GM23248 (cell line): ENCODE results near the gene SEMA4G. TPM values are rescaled to one million over a fixed set of nuclear protein-coding genes. Genes with fewer than 3 reads are reported as not detected.

Experiments
- DNase-seq: peaks from one replicate; pipeline ENCODE4 v3.0.0-alpha.2; 2015
- H2AFZ ChIP-seq: fragments of 200-600 bp; sonication (generic); 2 replicates; pipeline ENCODE4 v1.6.1; 2016; ENCODE audit warnings: antibody characterized with exemption
- H3F3A ChIP-seq: fragments of 200-600 bp; sonication (generic); 2 replicates; pipeline ENCODE4 v1.6.1; 2016; ENCODE audit warnings: mild to moderate bottlenecking, antibody characterized with exemption, mixed run types; ENCODE audit not compliant: insufficient read depth
- H3K27ac ChIP-seq: fragments of 200-600 bp; sonication (generic); 2 replicates; pipeline ENCODE4 v1.5.1; 2016; ENCODE audit warnings: mild to moderate bottlenecking
- H3K27me3 ChIP-seq: fragments of 200-600 bp; sonication (generic); replicated peaks from 2 replicates; pipeline ENCODE4 v1.6.1; 2016; ENCODE audit warnings: mild to moderate bottlenecking; ENCODE audit not compliant: insufficient read depth
- H3K36me3 ChIP-seq: fragments of 200-600 bp; sonication (generic); 2 replicates; pipeline ENCODE4 v1.6.1; 2016; ENCODE audit warnings: low read depth, mild to moderate bottlenecking
- H3K4me1 ChIP-seq: fragments of 200-600 bp; sonication (generic); 2 replicates; pipeline ENCODE4 v1.6.1; 2016; ENCODE audit warnings: mild to moderate bottlenecking; ENCODE audit not compliant: insufficient read depth
- H3K4me2 ChIP-seq: fragments of 200-600 bp; sonication (generic); one replicate; pipeline ENCODE4 v1.6.1; 2016; ENCODE audit warnings: mild to moderate bottlenecking; ENCODE audit not compliant: unreplicated experiment
- H3K4me3 ChIP-seq: fragments of 200-600 bp; sonication (generic); 2 replicates; pipeline ENCODE4 v1.5.1; 2016; ENCODE audit warnings: mild to moderate bottlenecking
- H3K79me2 ChIP-seq: fragments of 200-600 bp; sonication (generic); 2 replicates; pipeline ENCODE4 v1.6.1; 2016; ENCODE audit warnings: mild to moderate bottlenecking; ENCODE audit not compliant: insufficient read depth
- H3K9ac ChIP-seq: fragments of 200-600 bp; sonication (generic); 2 replicates; pipeline ENCODE4 v1.6.1; 2016; ENCODE audit warnings: mild to moderate bottlenecking
- H3K9me2 ChIP-seq: fragments of 200-600 bp; sonication (generic); 2 replicates; pipeline ENCODE4 v1.6.1; 2016; ENCODE audit warnings: mixed run types, mild to moderate bottlenecking, moderate library complexity; ENCODE audit not compliant: insufficient read depth
- H3K9me3 ChIP-seq: fragments of 200-600 bp; sonication (generic); one replicate; pipeline ENCODE4 v1.6.1; 2017; ENCODE audit warnings: low read depth
- H4K20me1 ChIP-seq: fragments of 200-600 bp; sonication (generic); 2 replicates; pipeline ENCODE4 v1.6.0; 2016; ENCODE audit not compliant: insufficient read depth
- EZH2 ChIP-seq: fragments of 200-600 bp; sonication (generic); IDR thresholded peaks from 2 replicates; pipeline ENCODE4 v1.6.1; 2018; ENCODE audit warnings: antibody characterized with exemption, mild to moderate bottlenecking; ENCODE audit not compliant: insufficient read depth, poor library complexity, severe bottlenecking
- EZH2phosphoT487 ChIP-seq: fragments of 200-600 bp; sonication (generic); IDR thresholded peaks from 2 replicates; pipeline ENCODE4 v1.6.1; 2018; ENCODE audit warnings: antibody characterized with exemption, moderate library complexity, mild to moderate bottlenecking, low read depth; ENCODE audit not compliant: insufficient read depth
- WGBS, 2 experiments: methylation state at CpG; one replicate each; pipeline ENCODE4 v1.1.6; 2015 to 2017; ENCODE audit warnings: low lambda C conversion rate in 2 of 2, low coverage in 1 of 2; ENCODE audit errors: missing lambda C conversion rate in 2 of 2; 5-methylcytosine and 5-hydroxymethylcytosine counted together
- in situ Hi-C: fragments of 300-500 bp; cut with MboI; formaldehyde crosslinking; loops from 2 replicates; pipeline ENCODE4 v1.15.0; 2020
- polyA plus RNA-seq: library from polyadenylated mRNA; unstranded; fragments of >200 nt; fragmentation: Nextera tagmentation; extraction: Ambion mirVana; gene quantifications from 2 replicates; pipeline ENCODE4 v1.2.1, GENCODE V29; 2016
- total RNA-seq: library from RNA; depleted of rRNA; stranded (reverse); fragments of >200 nt; shearing (Covaris generic); gene quantifications from 2 replicates; pipeline ENCODE4 v1.2.3, GENCODE V29; 2014

Gene SEMA4G
- total and polyA plus RNA-seq, 2 experiments from 2014 or later = 0.11 to 1.1 TPM

GRCh38 chr10:100963826-100964225, 5.5 kb upstream of the SEMA4G start:
- H3K27me3 ChIP-seq = no peaks in the 10 kb centered on the region
- WGBS, 2 experiments = 96% methylated on average over 1 of the region's 1 CpG
- H3K9me2 ChIP-seq = no peaks in the 10 kb centered on the region
- no peak overlapping the region for H3K27ac ChIP-seq
- peaks cover 12% of the 10 kb centered on the region; the same call in 1 of the 2 replicates for H3F3A ChIP-seq
- no peaks in the 10 kb centered on the region for H3K9me3 ChIP-seq
- H3K79me2 ChIP-seq = no peaks in the 10 kb centered on the region
- no peak overlapping the region for H3K4me2 ChIP-seq
- H3K36me3 ChIP-seq = peaks cover 42% of the 10 kb centered on the region
- in situ Hi-C loops = no loop called here
- no peaks in the 10 kb centered on the region for H4K20me1 ChIP-seq
- H3K4me1 ChIP-seq = 0 out of 2 replicates have a peak, but pooled peaks cover 4% of the 10 kb centered on the region
- DNase-seq = no peak
- no peak overlapping the region for H3K9ac ChIP-seq
- H2AFZ ChIP-seq = no peak overlapping the region
- no peak overlapping the region for H3K4me3 ChIP-seq
- TF ChIP-seq EZH2phosphoT487 (no peak), EZH2 (no peak)

- no peak for TF ChIP-seq EZH2phosphoT487
- TF ChIP-seq EZH2 = no peak
- no peaks in the 10 kb centered on the region for H3K9me3 ChIP-seq
- no peak overlapping the region for H2AFZ ChIP-seq
- H3K4me2 ChIP-seq = no peak overlapping the region
- H3K4me3 ChIP-seq = no peak overlapping the region
- H4K20me1 ChIP-seq = no peaks in the 10 kb centered on the region
- no peaks in the 10 kb centered on the region for H3K27me3 ChIP-seq
- no peaks in the 10 kb centered on the region for H3K79me2 ChIP-seq
- 70 to 73% methylated on average over 5 of the region's 5 CpGs for WGBS, 2 experiments
- H3K4me1 ChIP-seq = 0 out of 2 replicates have a peak, but pooled peaks cover 6% of the 10 kb centered on the region
- no peaks in the 10 kb centered on the region for H3K9me2 ChIP-seq
- DNase-seq = no peak
- no peak overlapping the region for H3K9ac ChIP-seq
- H3F3A ChIP-seq = peaks cover 3% of the 10 kb centered on the region; the same call in 1 of the 2 replicates
- no peak overlapping the region for H3K27ac ChIP-seq
- H3K36me3 ChIP-seq = peaks cover 26% of the 10 kb centered on the region
- in situ Hi-C loops = no loop called here
Measured at GRCh38 chr10:100965820-100966219, 3.5 kb upstream of the SEMA4G start.

GRCh38 chr10:100966887-100967286, 2.4 kb upstream of the SEMA4G start:
- Histone ChIP-seq H4K20me1 (no peaks in the 10 kb centered on the region), H3K27ac (no peak overlapping the region), H3K79me2 (no peaks in the 10 kb centered on the region), H2AFZ (no peak overlapping the region), H3K9me3 (no peaks in the 10 kb centered on the region), H3K9me2 (no peaks in the 10 kb centered on the region), H3K4me2 (no peak overlapping the region), H3K27me3 (no peaks in the 10 kb centered on the region), H3K4me1 (0 out of 2 replicates have a peak, but pooled peaks cover 6% of the 10 kb centered on the region), H3K36me3 (peaks cover 18% of the 10 kb centered on the region), H3F3A (peaks cover 3% of the 10 kb centered on the region; the same call in 1 of the 2 replicates), H3K4me3 (no peak overlapping the region), H3K9ac (no peak overlapping the region)
- WGBS, 2 experiments = 53 to 56% methylated on average over 2 of the region's 2 CpGs
- no peak for TF ChIP-seq EZH2phosphoT487
- TF ChIP-seq EZH2 = no peak
- in situ Hi-C loops = no loop called here
- no peak for DNase-seq

- no peak overlapping the region for H2AFZ ChIP-seq
- no peak overlapping the region for H3K4me2 ChIP-seq
- H3F3A ChIP-seq = peaks cover 3% of the 10 kb centered on the region; the same call in 1 of the 2 replicates
- TF ChIP-seq EZH2 (no peak), EZH2phosphoT487 (no peak)
- H4K20me1 ChIP-seq = no peaks in the 10 kb centered on the region
- in situ Hi-C loops = no loop called here
- no peaks in the 10 kb centered on the region for H3K79me2 ChIP-seq
- no peak for DNase-seq
- H3K9me3 ChIP-seq = no peaks in the 10 kb centered on the region
- 56 to 63% methylated on average over 2 of the region's 2 CpGs for WGBS, 2 experiments
- H3K27me3 ChIP-seq = no peaks in the 10 kb centered on the region
- H3K9ac ChIP-seq = no peak overlapping the region
- H3K27ac ChIP-seq = no peak overlapping the region
- 0 out of 2 replicates have a peak, but pooled peaks cover 6% of the 10 kb centered on the region for H3K4me1 ChIP-seq
- peaks cover 13% of the 10 kb centered on the region for H3K36me3 ChIP-seq
- no peak overlapping the region for H3K4me3 ChIP-seq
- H3K9me2 ChIP-seq = no peaks in the 10 kb centered on the region
Measured at GRCh38 chr10:100967332-100967731, 2.0 kb upstream of the SEMA4G start.
